SH-SY5Y (cell line): ENCODE data around the gene DNAI2.
A peak's percentile ranks its signal among the peaks of the same experiment; 100 is the strongest.

Experiments used
- GATA2 ChIP-seq: IDR thresholded peaks from 2 replicates; pipeline ENCODE4 v1.6.1; 2011; ENCODE audit warnings: mild to moderate bottlenecking, low read depth, low read length
- GATA3 ChIP-seq: IDR thresholded peaks from 2 replicates; pipeline ENCODE4 v1.6.1; 2011; ENCODE audit warnings: low read depth, mild to moderate bottlenecking, low read length, moderate library complexity

Gene DNAI2

GRCh38 chr17:74276541-74277009 lies 2.5 kb downstream of the DNAI2 start:
- no peak for TF ChIP-seq GATA2
- TF ChIP-seq GATA3 = no peak

DNA sequence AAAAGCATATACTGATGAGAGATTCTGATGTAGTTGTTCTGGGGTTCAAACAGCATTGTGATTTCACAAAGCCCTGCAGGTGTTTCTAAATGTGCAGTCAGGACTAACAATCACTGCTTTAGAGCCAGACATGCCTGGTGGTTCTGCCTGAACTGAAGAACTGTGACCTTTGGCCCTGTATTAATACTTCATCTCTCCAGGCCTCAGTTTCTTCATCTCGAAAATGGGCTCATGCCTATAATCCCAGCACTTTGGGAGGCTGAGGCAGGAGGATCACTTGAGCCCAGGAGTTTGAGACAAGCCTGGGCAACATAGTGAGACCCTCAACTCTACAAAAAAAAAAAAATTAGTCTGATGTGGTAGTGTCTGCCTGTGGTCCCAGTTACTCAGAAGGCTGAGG lies 3.9 kb downstream of the DNAI2 start:
- no peak for TF ChIP-seq GATA3
- TF ChIP-seq GATA2 = no peak

DNA sequence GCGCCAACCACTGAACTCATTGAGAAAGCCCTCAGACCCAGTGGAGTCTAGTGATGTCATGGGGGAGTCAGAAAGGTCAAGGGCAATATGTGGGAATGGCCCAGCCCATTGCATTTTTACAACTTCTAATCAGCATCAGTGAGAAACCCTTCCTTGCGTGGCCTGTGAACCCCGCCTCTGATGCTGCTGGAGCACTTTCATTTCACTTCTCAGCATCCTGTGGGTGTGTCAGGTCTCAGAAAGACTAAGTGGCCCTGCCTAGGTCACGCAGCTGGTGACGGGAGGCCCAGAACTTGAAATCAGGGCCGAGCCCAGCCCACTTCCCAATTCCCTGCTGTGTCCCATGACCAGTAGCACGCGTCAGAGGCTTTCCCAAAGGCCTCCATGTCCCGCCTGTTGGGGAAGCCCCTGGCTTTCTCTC lies 6.1 kb downstream of the DNAI2 start:
- TF ChIP-seq GATA3 (no peak), GATA2 (no peak)

DNA sequence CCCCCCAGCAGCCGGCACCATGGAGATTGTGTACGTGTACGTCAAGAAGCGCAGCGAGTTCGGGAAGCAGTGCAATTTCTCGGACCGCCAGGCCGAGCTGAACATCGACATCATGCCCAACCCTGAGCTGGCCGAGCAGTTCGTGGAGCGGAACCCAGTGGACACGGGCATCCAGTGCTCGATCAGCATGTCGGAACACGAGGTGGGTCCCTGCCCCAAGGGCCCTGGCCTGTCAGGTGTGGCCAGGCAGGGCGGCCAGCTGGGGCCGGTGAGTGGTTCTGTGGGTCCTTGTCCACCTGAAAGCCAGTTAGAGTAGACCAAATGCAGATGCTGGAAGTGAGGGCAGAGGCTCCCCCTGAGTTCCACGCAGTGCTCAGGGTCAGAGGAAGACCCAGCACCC lies 7.8 kb downstream of the DNAI2 start:
- TF ChIP-seq GATA3 (no peak), GATA2 (no peak)

DNA sequence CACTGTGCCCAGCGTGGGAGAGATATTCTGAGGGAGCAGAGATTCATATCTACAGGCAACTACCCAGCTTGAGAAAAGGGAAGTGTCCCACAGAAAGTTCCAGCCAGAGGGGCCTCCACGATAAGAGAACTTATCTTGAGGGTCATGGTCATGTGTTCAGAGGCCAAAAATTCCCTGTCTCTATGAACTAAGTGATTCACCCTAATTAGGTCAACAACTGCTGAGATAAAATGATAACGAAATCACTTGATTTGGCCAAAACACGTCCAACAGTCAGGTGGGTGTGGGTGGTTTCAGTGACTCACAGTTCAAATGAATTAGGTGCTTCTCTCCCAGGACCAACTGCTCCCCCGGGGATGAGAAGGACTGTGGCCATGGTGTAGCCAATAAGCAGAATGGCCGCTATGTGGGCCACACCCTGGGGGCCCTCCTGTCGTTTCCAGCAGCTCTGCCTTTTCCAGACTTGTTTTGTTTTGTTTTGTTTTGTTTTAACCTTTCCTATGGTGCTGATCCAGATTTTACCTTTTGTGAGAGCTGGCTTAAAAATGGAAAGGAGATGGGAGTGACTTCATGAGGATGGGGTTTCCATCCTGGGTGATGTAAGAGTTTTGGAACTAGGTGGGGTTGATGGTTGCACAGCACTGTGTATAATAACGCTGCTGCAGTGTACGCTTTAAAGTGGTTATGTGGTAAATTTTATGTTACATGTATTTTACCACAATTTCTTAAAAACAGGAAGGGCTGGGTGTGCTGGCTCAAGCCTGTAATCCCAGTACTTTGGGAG lies 8.7 kb downstream of the DNAI2 start:
- no peak for TF ChIP-seq GATA2
- TF ChIP-seq GATA3 = no peak

- TF ChIP-seq GATA3 = no peak
- TF ChIP-seq GATA2 = no peak
These were observed 9.3 kb downstream of the DNAI2 start for GRCh38 chr17:74283371-74283673.

- TF ChIP-seq GATA2 (no peak), GATA3 (no peak)
These were observed 13.1 kb downstream of the DNAI2 start for GRCh38 chr17:74287031-74287602.

GRCh38 chr17:74288785-74289184 lies 14.8 kb downstream of the DNAI2 start:
- TF ChIP-seq GATA2 (no peak), GATA3 (no peak)

- TF ChIP-seq GATA2 (no peak), GATA3 (no peak)
These were observed 15.7 kb downstream of the DNAI2 start for GRCh38 chr17:74289688-74290087.

- no peak for TF ChIP-seq GATA2
- TF ChIP-seq GATA3 = no peak
These were observed 16.3 kb downstream of the DNAI2 start for GRCh38 chr17:74290340-74290739.

GRCh38 chr17:74292495-74292894 lies 18.5 kb downstream of the DNAI2 start:
- TF ChIP-seq GATA2 (no peak), GATA3 (no peak)

- TF ChIP-seq GATA2 = no peak
- no peak for TF ChIP-seq GATA3
These were observed 21.9 kb downstream of the DNAI2 start for GRCh38 chr17:74295625-74296547.

DNA sequence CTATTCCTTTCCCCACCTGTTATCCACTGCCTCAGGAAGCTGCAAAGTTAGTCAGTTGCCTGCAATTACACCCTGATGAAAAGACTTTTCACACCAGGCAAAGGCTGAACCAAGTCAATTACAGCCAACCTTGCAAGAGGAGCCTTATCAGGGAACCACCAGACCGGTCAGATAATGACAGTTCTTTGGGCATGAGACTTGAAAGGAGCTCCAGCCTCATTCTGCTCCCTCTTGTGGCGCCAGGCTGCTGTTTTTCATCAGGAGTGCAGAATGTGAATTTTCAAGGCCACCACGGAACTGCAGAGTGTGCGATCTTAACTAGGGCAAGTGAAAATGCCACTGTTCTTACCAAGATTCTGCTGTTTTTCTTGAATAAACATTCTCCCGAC lies 22.5 kb downstream of the DNAI2 start:
- TF ChIP-seq GATA3 = no peak
- TF ChIP-seq GATA2 = peak; percentile 42; the same call in 1 of the 2 replicates

DNA sequence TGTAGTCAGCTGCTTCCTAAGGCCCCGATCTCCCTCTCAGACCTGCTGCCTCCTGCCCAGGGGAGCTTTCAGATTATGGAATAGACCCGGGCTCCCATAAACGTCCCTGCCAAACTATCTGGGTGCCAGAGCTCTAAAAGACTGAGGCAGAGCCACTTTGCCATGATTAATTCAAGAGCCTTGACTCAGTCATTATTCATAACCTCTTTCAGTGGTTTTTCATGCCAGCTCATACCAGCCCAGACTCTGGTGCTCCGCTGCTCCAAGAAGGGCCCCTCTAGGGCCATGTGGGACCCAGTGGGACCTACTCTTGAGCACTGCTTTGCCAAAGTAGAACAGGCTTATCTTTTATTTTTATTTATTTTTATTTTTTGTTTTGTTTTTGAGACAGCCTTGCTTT lies 23.9 kb downstream of the DNAI2 start:
- TF ChIP-seq GATA3 = no peak
- no peak for TF ChIP-seq GATA2

- TF ChIP-seq GATA3 = no peak
- no peak for TF ChIP-seq GATA2
These were observed 24.7 kb downstream of the DNAI2 start for GRCh38 chr17:74298778-74299177.
